GM23338 (cell line): ENCODE results near the gene FASTK. TPM values are rescaled to one million over a fixed set of nuclear protein-coding genes. Genes with fewer than 3 reads are reported as not detected.

Source experiments
- ATAC-seq: fragments of 200-7000 bp; cut with Tn5 transposase; 3 replicates; pipeline ENCODE4 v1.9.1; 2020
- DNase-seq: peaks from one replicate; pipeline ENCODE4 v3.0.0-alpha.2; 2015; ENCODE audit warnings: low spot score
- H2AFZ ChIP-seq: fragments of 200-600 bp; sonication (generic); 2 replicates; pipeline ENCODE4 v1.8.0; 2016; ENCODE audit warnings: antibody characterized with exemption, mild to moderate bottlenecking, moderate library complexity
- H3F3A ChIP-seq: fragments of 200-600 bp; sonication (generic); replicated peaks from 2 replicates; pipeline ENCODE4 v1.8.0; 2017; ENCODE audit warnings: antibody characterized with exemption, mixed run types, low read depth
- H3K27ac ChIP-seq: fragments of 200-600 bp; sonication (generic); 2 replicates; pipeline ENCODE4 v1.6.1; 2016; ENCODE audit warnings: low read depth
- H3K27me3 ChIP-seq: fragments of 200-600 bp; sonication (generic); 2 replicates; pipeline ENCODE4 v1.8.0; 2016; ENCODE audit warnings: mild to moderate bottlenecking, mixed run types, moderate library complexity; ENCODE audit not compliant: insufficient read depth
- H3K36me3 ChIP-seq: fragments of 200-600 bp; sonication (generic); 2 replicates; pipeline ENCODE4 v1.8.0; 2016; ENCODE audit warnings: mild to moderate bottlenecking; ENCODE audit not compliant: insufficient read depth
- H3K4me1 ChIP-seq: fragments of 200-600 bp; sonication (generic); 2 replicates; pipeline ENCODE4 v1.8.0; 2016; ENCODE audit warnings: mild to moderate bottlenecking, moderate library complexity; ENCODE audit not compliant: insufficient read depth
- H3K4me2 ChIP-seq: fragments of 200-600 bp; sonication (generic); 2 replicates; pipeline ENCODE4 v1.7.1; 2017; ENCODE audit warnings: mixed run types
- H3K4me3 ChIP-seq: fragments of 200-600 bp; sonication (generic); 2 replicates; pipeline ENCODE4 v1.6.1; 2016; ENCODE audit warnings: mixed run types
- H3K79me2 ChIP-seq: fragments of 200-600 bp; sonication (generic); replicated peaks from 2 replicates; pipeline ENCODE4 v1.8.0; 2017; ENCODE audit warnings: mild to moderate bottlenecking; ENCODE audit not compliant: insufficient read depth
- H3K9me2 ChIP-seq: fragments of 200-600 bp; sonication (generic); 2 replicates; pipeline ENCODE4 v1.8.0; 2017; ENCODE audit not compliant: insufficient read depth
- H4K20me1 ChIP-seq: fragments of 200-600 bp; sonication (generic); replicated peaks from 2 replicates; pipeline ENCODE4 v1.8.0; 2017; ENCODE audit warnings: mild to moderate bottlenecking; ENCODE audit not compliant: insufficient read depth
- H3K27ac Mint-ChIP-seq: 2 replicates; pipeline ENCODE4 v1.8.0; 2020; ENCODE audit warnings: inconsistent platforms, mild to moderate bottlenecking, moderate library complexity, mixed read lengths
- H3K27me3 Mint-ChIP-seq: 3 replicates; pipeline ENCODE4 v1.8.0; 2022; ENCODE audit warnings: low read depth, mild to moderate bottlenecking, moderate library complexity, mixed read lengths, inconsistent platforms; ENCODE audit not compliant: insufficient read depth, poor library complexity
- H3K36me3 Mint-ChIP-seq: 3 replicates; pipeline ENCODE4 v1.8.0; 2021; ENCODE audit warnings: low read depth, mild to moderate bottlenecking, inconsistent platforms, moderate library complexity, mixed read lengths
- H3K4me1 Mint-ChIP-seq: 3 replicates; pipeline ENCODE4 v1.8.0; 2020; ENCODE audit warnings: mild to moderate bottlenecking, inconsistent platforms, mixed read lengths
- H3K4me3 Mint-ChIP-seq: 3 replicates; pipeline ENCODE4 v1.8.0; 2021; ENCODE audit warnings: moderate library complexity, mild to moderate bottlenecking, inconsistent platforms, mixed read lengths
- H3K9me3 Mint-ChIP-seq: 3 replicates; pipeline ENCODE4 v1.8.0; 2020; ENCODE audit warnings: moderate library complexity, mild to moderate bottlenecking, inconsistent platforms, mixed read lengths
- CREB1 ChIP-seq: fragments of 250-450 bp; sonication (Bioruptor Pico); IDR thresholded peaks from 2 replicates; pipeline ENCODE4 v1.5.0; 2020; ENCODE audit warnings: low read depth, mild to moderate bottlenecking, moderate library complexity
- EZH2 ChIP-seq: fragments of 200-600 bp; sonication (generic); IDR thresholded peaks from one replicate; pipeline ENCODE4 v1.8.0; 2017; ENCODE audit warnings: antibody characterized with exemption, mild to moderate bottlenecking, low read depth; ENCODE audit not compliant: unreplicated experiment
- EZH2phosphoT487 ChIP-seq: fragments of 200-600 bp; sonication (generic); IDR thresholded peaks from one replicate; pipeline ENCODE4 v1.8.1; 2018; ENCODE audit warnings: antibody characterized with exemption; ENCODE audit not compliant: unreplicated experiment
- JUNB ChIP-seq: IDR thresholded peaks from one replicate; pipeline ENCODE4 v1.6.1; 2016; ENCODE audit warnings: antibody characterized with exemption; ENCODE audit not compliant: unreplicated experiment
- NANOG ChIP-seq: IDR thresholded peaks from 2 replicates; pipeline ENCODE4 v1.6.1; 2016; ENCODE audit warnings: antibody characterized with exemption, borderline replicate concordance
- POLR2AphosphoS5 ChIP-seq: IDR thresholded peaks from 2 replicates; pipeline ENCODE4 v1.6.1; 2016; ENCODE audit warnings: antibody characterized with exemption, low read depth
- STAT1 ChIP-seq: IDR thresholded peaks from one replicate; pipeline ENCODE4 v1.6.1; 2016; ENCODE audit warnings: antibody characterized with exemption; ENCODE audit not compliant: unreplicated experiment
- ZNF114 ChIP-seq: fragments of 250-450 bp; sonication (Bioruptor Pico); IDR thresholded peaks from 2 replicates; pipeline ENCODE4 v1.5.0; 2020; ENCODE audit warnings: mild to moderate bottlenecking, moderate library complexity
- ZNF331 ChIP-seq: fragments of 250-450 bp; sonication (Bioruptor Pico); IDR thresholded peaks from 2 replicates; pipeline ENCODE4 v1.5.0; 2020; ENCODE audit warnings: low read depth, mild to moderate bottlenecking, moderate library complexity
- polyA plus RNA-seq: library from polyadenylated mRNA; unstranded; fragments of >200 nt; fragmentation: Nextera tagmentation; extraction: Ambion mirVana; gene quantifications from 2 replicates; pipeline ENCODE4 v1.2.1, GENCODE V29; 2016
- total RNA-seq: library from RNA; depleted of rRNA; stranded (reverse); fragments of >200 nt; shearing (Covaris generic); gene quantifications from 2 replicates; pipeline ENCODE4 v1.2.3, GENCODE V29; 2014
- TF ChIP-seq, protein P1 (sequence below): IDR thresholded peaks from 2 replicates; pipeline ENCODE4 v1.6.1; 2016; ENCODE audit warnings: antibody characterized with exemption
- TF ChIP-seq, protein P2 (sequence below): IDR thresholded peaks from one replicate; pipeline ENCODE4 v1.6.1; 2018; ENCODE audit warnings: antibody characterized with exemption; ENCODE audit not compliant: unreplicated experiment
- TF ChIP-seq, protein P3 (sequence below), 2 experiments: fragments of 200-600 bp in 1 of 2; sonication (generic) in 1 of 2; conservative IDR thresholded peaks; 2 replicates each; pipeline versions ENCODE4 v1.5.1 to v1.6.1; 2016 to 2017; ENCODE audit warnings: antibody characterized with exemption in 2 of 2, low read depth in 2 of 2, mild to moderate bottlenecking in 2 of 2, moderate library complexity in 1 of 2
- TF ChIP-seq, protein P4 (sequence below): fragments of 250-450 bp; sonication (Bioruptor Pico); IDR thresholded peaks from 2 replicates; pipeline ENCODE4 v1.5.0; 2020; ENCODE audit warnings: mild to moderate bottlenecking, moderate library complexity

Gene FASTK
- total and polyA plus RNA-seq, 2 experiments from 2014 or later: 37.4 to 57.4 TPM

DNA sequence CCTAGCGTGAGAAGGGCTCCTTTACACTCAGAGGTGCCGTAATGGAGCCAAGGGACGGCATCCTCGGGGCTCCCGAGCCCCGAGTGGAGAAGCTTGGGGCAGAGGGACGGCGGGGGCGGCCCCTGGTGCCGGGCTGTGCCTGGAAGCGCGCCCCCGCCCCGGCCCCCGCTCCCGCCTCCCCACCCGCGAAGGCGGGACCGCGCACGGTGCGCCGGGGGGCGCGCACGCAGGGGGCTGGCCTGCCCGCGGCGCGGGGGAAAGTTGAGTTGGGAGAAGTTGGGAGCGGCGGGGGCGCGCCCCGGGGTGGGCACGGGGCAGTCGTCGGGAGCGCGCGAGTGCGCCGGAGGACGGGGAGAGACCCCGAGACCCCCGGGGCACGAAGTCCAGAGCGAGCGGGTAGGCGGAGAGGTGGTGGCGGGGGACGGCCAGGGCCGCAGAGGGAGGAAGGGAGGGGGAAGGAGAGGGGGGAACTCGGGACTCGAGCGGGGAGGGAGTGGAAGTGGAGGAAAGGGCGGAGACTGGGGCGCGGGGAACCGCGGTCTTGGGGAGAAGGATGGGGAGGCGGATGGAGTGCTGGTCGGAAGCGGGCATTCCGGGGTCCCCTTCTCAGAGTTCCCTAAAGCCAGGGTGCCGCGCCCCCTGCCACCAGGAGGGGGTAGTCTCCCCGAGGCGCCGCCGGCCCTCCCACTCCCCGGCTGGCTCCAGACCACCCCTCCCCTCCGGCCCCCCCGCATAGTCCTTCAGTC, 21.1 kb downstream of the FASTK start, which contains the start of gene SLC4A2:
Gene SLC4A2 (plus strand): TSS at position 223 of the 746 bp plus-strand sequence. CDS start 2,399 bp downstream, outside the sequence.
- H3K9me3 Mint-ChIP-seq: no peaks in the 10 kb centered on the region
- peak within 1 kb of the TSS; percentile 95 for H3K4me2 ChIP-seq
- 0 out of 2 replicates have a peak within 1 kb of the TSS, but pooled peaks have one; percentile 40 for H3K27ac Mint-ChIP-seq
- H3K4me3 ChIP-seq: peak within 1 kb of the TSS; percentile 99
- H3K27me3 Mint-ChIP-seq: peaks cover 45% of the 10 kb centered on the region
- H3K27me3 ChIP-seq: peaks cover 36% of the 10 kb centered on the region
- H3K9me2 ChIP-seq: no peaks in the 10 kb centered on the region
- DNase-seq (peak; percentile 93), ATAC-seq (no peak)
- H4K20me1 ChIP-seq: no peaks in the 10 kb centered on the region; the same call in 1 of the 2 replicates
- H3K4me1 ChIP-seq: peaks cover 36% of the 10 kb centered on the region
- H3K4me1 Mint-ChIP-seq: peaks cover 47% of the 10 kb centered on the region
- peaks cover 14% of the 10 kb centered on the region for H3F3A ChIP-seq
- H3K79me2 ChIP-seq: peaks cover 11% of the 10 kb centered on the region
- TF ChIP-seq STAT1 (no peak), JUNB (no peak), POLR2AphosphoS5 (peak; percentile 64; the same call in 1 of the 2 replicates), EZH2phosphoT487 (no peak), EZH2 (no peak), CREB1 (no peak), ZNF114 (no peak), NANOG (no peak), ZNF331 (CRISPR knock-in tag) (no peak)
- TF ChIP-seq, protein P1, sequence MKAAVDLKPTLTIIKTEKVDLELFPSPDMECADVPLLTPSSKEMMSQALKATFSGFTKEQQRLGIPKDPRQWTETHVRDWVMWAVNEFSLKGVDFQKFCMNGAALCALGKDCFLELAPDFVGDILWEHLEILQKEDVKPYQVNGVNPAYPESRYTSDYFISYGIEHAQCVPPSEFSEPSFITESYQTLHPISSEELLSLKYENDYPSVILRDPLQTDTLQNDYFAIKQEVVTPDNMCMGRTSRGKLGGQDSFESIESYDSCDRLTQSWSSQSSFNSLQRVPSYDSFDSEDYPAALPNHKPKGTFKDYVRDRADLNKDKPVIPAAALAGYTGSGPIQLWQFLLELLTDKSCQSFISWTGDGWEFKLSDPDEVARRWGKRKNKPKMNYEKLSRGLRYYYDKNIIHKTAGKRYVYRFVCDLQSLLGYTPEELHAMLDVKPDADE: no peak
- TF ChIP-seq, protein P2, sequence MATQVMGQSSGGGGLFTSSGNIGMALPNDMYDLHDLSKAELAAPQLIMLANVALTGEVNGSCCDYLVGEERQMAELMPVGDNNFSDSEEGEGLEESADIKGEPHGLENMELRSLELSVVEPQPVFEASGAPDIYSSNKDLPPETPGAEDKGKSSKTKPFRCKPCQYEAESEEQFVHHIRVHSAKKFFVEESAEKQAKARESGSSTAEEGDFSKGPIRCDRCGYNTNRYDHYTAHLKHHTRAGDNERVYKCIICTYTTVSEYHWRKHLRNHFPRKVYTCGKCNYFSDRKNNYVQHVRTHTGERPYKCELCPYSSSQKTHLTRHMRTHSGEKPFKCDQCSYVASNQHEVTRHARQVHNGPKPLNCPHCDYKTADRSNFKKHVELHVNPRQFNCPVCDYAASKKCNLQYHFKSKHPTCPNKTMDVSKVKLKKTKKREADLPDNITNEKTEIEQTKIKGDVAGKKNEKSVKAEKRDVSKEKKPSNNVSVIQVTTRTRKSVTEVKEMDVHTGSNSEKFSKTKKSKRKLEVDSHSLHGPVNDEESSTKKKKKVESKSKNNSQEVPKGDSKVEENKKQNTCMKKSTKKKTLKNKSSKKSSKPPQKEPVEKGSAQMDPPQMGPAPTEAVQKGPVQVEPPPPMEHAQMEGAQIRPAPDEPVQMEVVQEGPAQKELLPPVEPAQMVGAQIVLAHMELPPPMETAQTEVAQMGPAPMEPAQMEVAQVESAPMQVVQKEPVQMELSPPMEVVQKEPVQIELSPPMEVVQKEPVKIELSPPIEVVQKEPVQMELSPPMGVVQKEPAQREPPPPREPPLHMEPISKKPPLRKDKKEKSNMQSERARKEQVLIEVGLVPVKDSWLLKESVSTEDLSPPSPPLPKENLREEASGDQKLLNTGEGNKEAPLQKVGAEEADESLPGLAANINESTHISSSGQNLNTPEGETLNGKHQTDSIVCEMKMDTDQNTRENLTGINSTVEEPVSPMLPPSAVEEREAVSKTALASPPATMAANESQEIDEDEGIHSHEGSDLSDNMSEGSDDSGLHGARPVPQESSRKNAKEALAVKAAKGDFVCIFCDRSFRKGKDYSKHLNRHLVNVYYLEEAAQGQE: no peak
- TF ChIP-seq, protein P3, sequence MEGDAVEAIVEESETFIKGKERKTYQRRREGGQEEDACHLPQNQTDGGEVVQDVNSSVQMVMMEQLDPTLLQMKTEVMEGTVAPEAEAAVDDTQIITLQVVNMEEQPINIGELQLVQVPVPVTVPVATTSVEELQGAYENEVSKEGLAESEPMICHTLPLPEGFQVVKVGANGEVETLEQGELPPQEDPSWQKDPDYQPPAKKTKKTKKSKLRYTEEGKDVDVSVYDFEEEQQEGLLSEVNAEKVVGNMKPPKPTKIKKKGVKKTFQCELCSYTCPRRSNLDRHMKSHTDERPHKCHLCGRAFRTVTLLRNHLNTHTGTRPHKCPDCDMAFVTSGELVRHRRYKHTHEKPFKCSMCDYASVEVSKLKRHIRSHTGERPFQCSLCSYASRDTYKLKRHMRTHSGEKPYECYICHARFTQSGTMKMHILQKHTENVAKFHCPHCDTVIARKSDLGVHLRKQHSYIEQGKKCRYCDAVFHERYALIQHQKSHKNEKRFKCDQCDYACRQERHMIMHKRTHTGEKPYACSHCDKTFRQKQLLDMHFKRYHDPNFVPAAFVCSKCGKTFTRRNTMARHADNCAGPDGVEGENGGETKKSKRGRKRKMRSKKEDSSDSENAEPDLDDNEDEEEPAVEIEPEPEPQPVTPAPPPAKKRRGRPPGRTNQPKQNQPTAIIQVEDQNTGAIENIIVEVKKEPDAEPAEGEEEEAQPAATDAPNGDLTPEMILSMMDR (conservative IDR thresholded peaks at IDR 0.05; ENCODE audit: low read depth in 2 of 2): peak in 1 of 2 experiments; percentile 53; a peak in 3 of 4 replicates
- TF ChIP-seq, protein P4, sequence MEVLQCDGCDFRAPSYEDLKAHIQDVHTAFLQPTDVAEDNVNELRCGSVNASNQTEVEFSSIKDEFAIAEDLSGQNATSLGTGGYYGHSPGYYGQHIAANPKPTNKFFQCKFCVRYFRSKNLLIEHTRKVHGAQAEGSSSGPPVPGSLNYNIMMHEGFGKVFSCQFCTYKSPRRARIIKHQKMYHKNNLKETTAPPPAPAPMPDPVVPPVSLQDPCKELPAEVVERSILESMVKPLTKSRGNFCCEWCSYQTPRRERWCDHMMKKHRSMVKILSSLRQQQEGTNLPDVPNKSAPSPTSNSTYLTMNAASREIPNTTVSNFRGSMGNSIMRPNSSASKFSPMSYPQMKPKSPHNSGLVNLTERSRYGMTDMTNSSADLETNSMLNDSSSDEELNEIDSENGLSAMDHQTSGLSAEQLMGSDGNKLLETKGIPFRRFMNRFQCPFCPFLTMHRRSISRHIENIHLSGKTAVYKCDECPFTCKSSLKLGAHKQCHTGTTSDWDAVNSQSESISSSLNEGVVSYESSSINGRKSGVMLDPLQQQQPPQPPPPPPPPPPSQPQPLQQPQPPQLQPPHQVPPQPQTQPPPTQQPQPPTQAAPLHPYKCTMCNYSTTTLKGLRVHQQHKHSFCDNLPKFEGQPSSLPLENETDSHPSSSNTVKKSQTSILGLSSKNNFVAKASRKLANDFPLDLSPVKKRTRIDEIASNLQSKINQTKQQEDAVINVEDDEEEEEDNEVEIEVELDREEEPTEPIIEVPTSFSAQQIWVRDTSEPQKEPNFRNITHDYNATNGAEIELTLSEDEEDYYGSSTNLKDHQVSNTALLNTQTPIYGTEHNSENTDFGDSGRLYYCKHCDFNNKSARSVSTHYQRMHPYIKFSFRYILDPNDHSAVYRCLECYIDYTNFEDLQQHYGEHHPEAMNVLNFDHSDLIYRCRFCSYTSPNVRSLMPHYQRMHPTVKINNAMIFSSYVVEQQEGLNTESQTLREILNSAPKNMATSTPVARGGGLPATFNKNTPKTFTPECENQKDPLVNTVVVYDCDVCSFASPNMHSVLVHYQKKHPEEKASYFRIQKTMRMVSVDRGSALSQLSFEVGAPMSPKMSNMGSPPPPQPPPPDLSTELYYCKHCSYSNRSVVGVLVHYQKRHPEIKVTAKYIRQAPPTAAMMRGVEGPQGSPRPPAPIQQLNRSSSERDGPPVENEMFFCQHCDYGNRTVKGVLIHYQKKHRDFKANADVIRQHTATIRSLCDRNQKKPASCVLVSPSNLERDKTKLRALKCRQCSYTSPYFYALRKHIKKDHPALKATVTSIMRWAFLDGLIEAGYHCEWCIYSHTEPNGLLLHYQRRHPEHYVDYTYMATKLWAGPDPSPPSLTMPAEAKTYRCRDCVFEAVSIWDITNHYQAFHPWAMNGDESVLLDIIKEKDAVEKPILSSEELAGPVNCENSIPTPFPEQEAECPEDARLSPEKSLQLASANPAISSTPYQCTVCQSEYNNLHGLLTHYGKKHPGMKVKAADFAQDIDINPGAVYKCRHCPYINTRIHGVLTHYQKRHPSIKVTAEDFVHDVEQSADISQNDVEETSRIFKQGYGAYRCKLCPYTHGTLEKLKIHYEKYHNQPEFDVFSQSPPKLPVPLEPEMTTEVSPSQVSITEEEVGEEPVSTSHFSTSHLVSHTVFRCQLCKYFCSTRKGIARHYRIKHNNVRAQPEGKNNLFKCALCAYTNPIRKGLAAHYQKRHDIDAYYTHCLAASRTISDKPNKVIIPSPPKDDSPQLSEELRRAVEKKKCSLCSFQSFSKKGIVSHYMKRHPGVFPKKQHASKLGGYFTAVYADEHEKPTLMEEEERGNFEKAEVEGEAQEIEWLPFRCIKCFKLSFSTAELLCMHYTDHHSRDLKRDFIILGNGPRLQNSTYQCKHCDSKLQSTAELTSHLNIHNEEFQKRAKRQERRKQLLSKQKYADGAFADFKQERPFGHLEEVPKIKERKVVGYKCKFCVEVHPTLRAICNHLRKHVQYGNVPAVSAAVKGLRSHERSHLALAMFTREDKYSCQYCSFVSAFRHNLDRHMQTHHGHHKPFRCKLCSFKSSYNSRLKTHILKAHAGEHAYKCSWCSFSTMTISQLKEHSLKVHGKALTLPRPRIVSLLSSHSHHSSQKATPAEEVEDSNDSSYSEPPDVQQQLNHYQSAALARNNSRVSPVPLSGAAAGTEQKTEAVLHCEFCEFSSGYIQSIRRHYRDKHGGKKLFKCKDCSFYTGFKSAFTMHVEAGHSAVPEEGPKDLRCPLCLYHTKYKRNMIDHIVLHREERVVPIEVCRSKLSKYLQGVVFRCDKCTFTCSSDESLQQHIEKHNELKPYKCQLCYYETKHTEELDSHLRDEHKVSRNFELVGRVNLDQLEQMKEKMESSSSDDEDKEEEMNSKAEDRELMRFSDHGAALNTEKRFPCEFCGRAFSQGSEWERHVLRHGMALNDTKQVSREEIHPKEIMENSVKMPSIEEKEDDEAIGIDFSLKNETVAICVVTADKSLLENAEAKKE (CRISPR knock-in tag): no peak
- H3K27ac ChIP-seq: no peak within 1 kb of the TSS
- peaks cover 2% of the 10 kb centered on the region; the same call in 1 of the 2 replicates for H3K36me3 ChIP-seq
- peaks cover 4% of the 10 kb centered on the region; the same call in 1 of the 3 replicates for H3K36me3 Mint-ChIP-seq
- H2AFZ ChIP-seq: peak within 1 kb of the TSS; percentile 52
- peak within 1 kb of the TSS; percentile 86 for H3K4me3 Mint-ChIP-seq
